H9 (cell line): ENCODE results near the gene MYO1D. TPM values are rescaled to one million over a fixed set of nuclear protein-coding genes. Genes with fewer than 3 reads are reported as not detected.

Source experiments
- DNase-seq: peaks from one replicate; pipeline ENCODE4 v3.0.0-alpha.2; 2017
- H2AFZ ChIP-seq: one replicate; pipeline ENCODE4 v1.6.1; 2013; ENCODE audit warnings: mild to moderate bottlenecking, low read length, control low read depth, moderate library complexity
- H2AK5ac ChIP-seq: 2 replicates; pipeline ENCODE4 v1.6.1; 2013; ENCODE audit warnings: low read length, control low read depth, mixed read lengths; ENCODE audit not compliant: insufficient read length
- H2BK120ac ChIP-seq: one replicate; pipeline ENCODE4 v1.6.1; 2013; ENCODE audit warnings: low read depth, mild to moderate bottlenecking, low read length, control low read depth, inconsistent platforms; ENCODE audit not compliant: poor library complexity, severe bottlenecking
- H2BK12ac ChIP-seq: 2 replicates; pipeline ENCODE4 v1.6.1; 2013; ENCODE audit warnings: low read length, control low read depth, mixed read lengths, low read depth; ENCODE audit not compliant: insufficient read length
- H2BK15ac ChIP-seq: 2 replicates; pipeline ENCODE4 v1.6.1; 2013; ENCODE audit warnings: low read depth, low read length, control low read depth
- H2BK20ac ChIP-seq: one replicate; pipeline ENCODE4 v1.6.1; 2013; ENCODE audit warnings: low read depth, mild to moderate bottlenecking, low read length, control low read depth, inconsistent platforms; ENCODE audit not compliant: poor library complexity, severe bottlenecking
- H2BK5ac ChIP-seq: 2 replicates; pipeline ENCODE4 v1.6.1; 2013; ENCODE audit warnings: low read length, control low read depth, mixed read lengths; ENCODE audit not compliant: insufficient read length
- H3K14ac ChIP-seq: 2 replicates; pipeline ENCODE4 v1.6.1; 2013; ENCODE audit warnings: low read length, control low read depth; ENCODE audit not compliant: insufficient read depth
- H3K18ac ChIP-seq: 2 replicates; pipeline ENCODE4 v1.6.1; 2013; ENCODE audit warnings: low read depth, mild to moderate bottlenecking, mixed read lengths, low read length, control low read depth; ENCODE audit not compliant: insufficient read length
- H3K23ac ChIP-seq: 2 replicates; pipeline ENCODE4 v1.6.1; 2013; ENCODE audit warnings: low read length, control low read depth, mixed read lengths, low read depth; ENCODE audit not compliant: insufficient read length
- H3K23me2 ChIP-seq: 2 replicates; pipeline ENCODE4 v1.6.1; 2013; ENCODE audit warnings: low read depth, mild to moderate bottlenecking, mixed read lengths, low read length, control low read depth; ENCODE audit not compliant: insufficient read length, poor library complexity, severe bottlenecking
- H3K27ac ChIP-seq: 2 replicates; pipeline ENCODE4 v1.5.1; 2013; ENCODE audit warnings: low read length, control low read depth, mixed read lengths, low read depth; ENCODE audit not compliant: insufficient read length
- H3K27me3 ChIP-seq: 2 replicates; pipeline ENCODE4 v1.6.1; 2013; ENCODE audit warnings: low read length, control low read depth, inconsistent platforms; ENCODE audit not compliant: insufficient read depth
- H3K4ac ChIP-seq: 2 replicates; pipeline ENCODE4 v1.6.1; 2013; ENCODE audit warnings: low read depth, mild to moderate bottlenecking, control low read depth, inconsistent platforms, low read length, moderate library complexity
- H3K4me1 ChIP-seq: 2 replicates; pipeline ENCODE4 v1.6.1; 2013; ENCODE audit warnings: low read length, control low read depth, inconsistent platforms; ENCODE audit not compliant: insufficient read depth
- H3K4me2 ChIP-seq: 2 replicates; pipeline ENCODE4 v1.6.1; 2013; ENCODE audit warnings: low read length, control low read depth, mixed read lengths; ENCODE audit not compliant: insufficient read length, insufficient read depth
- H3K56ac ChIP-seq: 2 replicates; pipeline ENCODE4 v1.6.1; 2013; ENCODE audit warnings: low read depth, mild to moderate bottlenecking, mixed read lengths, low read length, control low read depth; ENCODE audit not compliant: insufficient read length
- H3K79me1 ChIP-seq: 2 replicates; pipeline ENCODE4 v1.6.1; 2013; ENCODE audit warnings: low read depth, mild to moderate bottlenecking, moderate library complexity, low read length, control low read depth, inconsistent platforms; ENCODE audit not compliant: insufficient read depth, poor library complexity, severe bottlenecking
- H3K79me2 ChIP-seq: 2 replicates; pipeline ENCODE4 v1.6.1; 2013; ENCODE audit warnings: low read length, control low read depth, inconsistent platforms; ENCODE audit not compliant: insufficient read depth
- H3K9ac ChIP-seq: 2 replicates; pipeline ENCODE4 v1.6.1; 2013; ENCODE audit warnings: low read length, control low read depth, mixed read lengths; ENCODE audit not compliant: insufficient read length; ENCODE audit errors: extremely low read depth
- H3K9me3 ChIP-seq: one replicate; pipeline ENCODE4 v1.6.1; 2013; ENCODE audit warnings: low read depth, low read length, inconsistent platforms; ENCODE audit not compliant: control insufficient read depth
- H3T11ph ChIP-seq: one replicate; pipeline ENCODE4 v1.6.1; 2013; ENCODE audit warnings: mild to moderate bottlenecking, low read length, control low read depth, inconsistent platforms
- H4K20me1 ChIP-seq: one replicate; pipeline ENCODE4 v1.6.1; 2013; ENCODE audit not compliant: control insufficient read depth, insufficient read length, insufficient read depth
- H4K5ac ChIP-seq: 2 replicates; pipeline ENCODE4 v1.6.1; 2013; ENCODE audit warnings: low read depth, mild to moderate bottlenecking, mixed read lengths, low read length, control low read depth; ENCODE audit not compliant: insufficient read length
- H4K8ac ChIP-seq: replicated peaks from 2 replicates; pipeline ENCODE4 v1.6.1; 2013; ENCODE audit warnings: low read length, control low read depth, mixed read lengths, low read depth; ENCODE audit not compliant: insufficient read length
- H4K91ac ChIP-seq: 2 replicates; pipeline ENCODE4 v1.6.1; 2013; ENCODE audit warnings: low read depth, mild to moderate bottlenecking, moderate library complexity, mixed read lengths, low read length, control low read depth; ENCODE audit not compliant: insufficient read length
- H3K27ac Mint-ChIP-seq, 3 experiments: 2 replicates in 2 of 3; 3 replicates in 1 of 3; pipeline ENCODE4 v1.8.0; 2020 to 2021; ENCODE audit warnings: mixed read lengths in 3 of 3, mild to moderate bottlenecking in 1 of 3, moderate library complexity in 1 of 3
- H3K27me3 Mint-ChIP-seq: 2 replicates; pipeline ENCODE4 v1.8.0; 2021; ENCODE audit warnings: low read depth, mild to moderate bottlenecking, moderate library complexity, mixed read lengths
- H3K36me3 Mint-ChIP-seq, 3 experiments: 2 replicates in 2 of 3; 3 replicates in 1 of 3; pipeline ENCODE4 v1.8.0; 2020 to 2021; ENCODE audit warnings: low read depth in 3 of 3, mixed read lengths in 3 of 3; ENCODE audit not compliant: insufficient read depth in 1 of 3
- H3K4me1 Mint-ChIP-seq, 2 experiments: 2 replicates each; pipeline ENCODE4 v1.8.0; 2020; ENCODE audit warnings: mixed read lengths in 2 of 2
- H3K4me3 Mint-ChIP-seq, 2 experiments: 2 replicates in 1 of 2; 3 replicates in 1 of 2; pipeline ENCODE4 v1.8.0; 2020 to 2021; ENCODE audit warnings: mild to moderate bottlenecking in 2 of 2, mixed read lengths in 2 of 2, moderate library complexity in 1 of 2
- H3K9me3 Mint-ChIP-seq, 2 experiments: 2 replicates in 1 of 2; 3 replicates in 1 of 2; pipeline ENCODE4 v1.8.0; 2020; ENCODE audit warnings: mild to moderate bottlenecking in 2 of 2, mixed read lengths in 2 of 2, moderate library complexity in 1 of 2
- CTCF ChIP-seq: fragments of 200-600 bp; sonication (generic); conservative IDR thresholded peaks from 3 replicates; pipeline ENCODE4 v1.8.0; 2021; ENCODE audit warnings: antibody characterized with exemption, mild to moderate bottlenecking
- WGBS: extraction: QIAGEN DNeasy Blood & Tissue Kit; methylation state at CpG from one replicate; pipeline ENCODE4 v1.1.7; 2013; ENCODE audit warnings: missing lambda C conversion rate, low lambda C conversion rate, mixed read lengths; ENCODE audit not compliant: insufficient read length; ENCODE audit errors: extremely low coverage; 5-methylcytosine and 5-hydroxymethylcytosine counted together
- total RNA-seq: library from RNA; stranded (reverse); gene quantifications from 2 replicates; pipeline ENCODE4 v1.2.1, GENCODE V29; 2021

Gene MYO1D
- total RNA-seq, 1 experiment from 2014 or later = 19.0 TPM

- Histone ChIP-seq H3K4ac (no peak overlapping the region), H2AFZ (no peak overlapping the region), H2BK20ac (no peak overlapping the region), H4K8ac (no peak overlapping the region), H3K79me2 (peaks cover 1% of the 10 kb centered on the region; the same call in 1 of the 2 replicates), H3K27me3 (no peaks in the 10 kb centered on the region), H3K14ac (no peak overlapping the region), H2BK12ac (no peak overlapping the region), H2BK5ac (no peak overlapping the region), H3K27ac (no peak overlapping the region), H3K23me2 (no peaks in the 10 kb centered on the region), H2AK5ac (no peak overlapping the region), H3K56ac (no peak overlapping the region), H3K9ac (no peak overlapping the region), H2BK120ac (no peak overlapping the region), H3K18ac (no peak overlapping the region), H3K4me1 (peaks cover 5% of the 10 kb centered on the region; the same call in 1 of the 2 replicates), H4K91ac (no peak overlapping the region), H3T11ph (no peak overlapping the region), H4K5ac (no peak overlapping the region), H2BK15ac (no peak overlapping the region), H3K23ac (no peak overlapping the region), H3K79me1 (no peaks in the 10 kb centered on the region), H3K9me3 (no peaks in the 10 kb centered on the region), H4K20me1 (no peaks in the 10 kb centered on the region), H3K4me2 (no peak overlapping the region)
- no peak for DNase-seq
- Mint-ChIP-seq H3K27me3 (no peaks in the 10 kb centered on the region), H3K27ac (no peak overlapping the region), H3K4me1 (peaks cover 2 to 13% of the 10 kb centered on the region in 2 experiments; a peak in 2 of 4 replicates), H3K4me3 (no peak overlapping the region), H3K36me3 (peaks cover 0 to 4% (median 0%) of the 10 kb centered on the region in 3 experiments; a peak in 1 of 7 replicates), H3K9me3 (no peaks in the 10 kb centered on the region)
- no CpG with 5 or more reads among the region's 1 CpG for WGBS
- no peak for TF ChIP-seq CTCF
Observed at GRCh38 chr17:32863559-32863958, 13.4 kb downstream of the MYO1D start.
